Ascending aorta (tissue), 2 donors: ENCODE measurements around the gene ALOX12B. TPM values are rescaled to one million over a fixed set of nuclear protein-coding genes. Genes with fewer than 3 reads are reported as not detected.
A peak's percentile ranks its signal among the peaks of the same experiment; 100 is the strongest.

Experiments
- DNase-seq, 2 donors: peaks; one replicate each; pipeline ENCODE4 v3.0.0-alpha.2; 2019; ENCODE audit warnings: low spot score in 2 of 2
- H3K27ac ChIP-seq, 2 donors: fragments of 200-600 bp; sonication (generic); one replicate each; pipeline ENCODE4 v1.5.1; 2016 to 2017; ENCODE audit warnings: mild to moderate bottlenecking in 1 of 2
- H3K27me3 ChIP-seq: fragments of 200-600 bp; sonication (generic); one replicate; pipeline ENCODE4 v1.5.1; 2017
- H3K36me3 ChIP-seq, 2 donors: fragments of 200-600 bp; sonication (generic); one replicate each; pipeline ENCODE4 v1.5.1; 2016
- H3K4me1 ChIP-seq, 2 donors: fragments of 200-600 bp; sonication (generic); one replicate each; pipeline ENCODE4 v1.5.1; 2016 to 2017; ENCODE audit warnings: mild to moderate bottlenecking in 1 of 2
- H3K4me3 ChIP-seq, 2 donors: fragments of 200-600 bp; sonication (generic); one replicate each; pipeline ENCODE4 v1.5.1; 2016 to 2017; ENCODE audit warnings: mild to moderate bottlenecking in 1 of 2
- H3K9me3 ChIP-seq, 2 donors: fragments of 200-600 bp; sonication (generic); one replicate each; pipeline ENCODE4 v1.5.1; 2016
- CTCF ChIP-seq, 3 experiments: fragments of 200-600 bp in 2 of 3; fragments of 450-650 bp in 1 of 3; sonication (generic) in 2 of 3; IDR thresholded peaks; one replicate each; pipeline ENCODE4 v1.5.1; 2016 to 2019; ENCODE audit warnings: antibody characterized with exemption in 3 of 3, mild to moderate bottlenecking in 1 of 3, moderate library complexity in 1 of 3
- intact Hi-C: fragments of 100-400 bp; cut with DNase I; formaldehyde crosslinking; loops from one replicate; pipeline ENCODE4 v1.15.1; 2023
- total RNA-seq: library from RNA; depleted of rRNA; stranded (reverse); fragments of >200 nt; gene quantifications from one replicate; pipeline ENCODE4 v1.1.0, GENCODE V29; 2016

Gene ALOX12B
- total RNA-seq, 1 donor from 2014 or later = not detected

DNA sequence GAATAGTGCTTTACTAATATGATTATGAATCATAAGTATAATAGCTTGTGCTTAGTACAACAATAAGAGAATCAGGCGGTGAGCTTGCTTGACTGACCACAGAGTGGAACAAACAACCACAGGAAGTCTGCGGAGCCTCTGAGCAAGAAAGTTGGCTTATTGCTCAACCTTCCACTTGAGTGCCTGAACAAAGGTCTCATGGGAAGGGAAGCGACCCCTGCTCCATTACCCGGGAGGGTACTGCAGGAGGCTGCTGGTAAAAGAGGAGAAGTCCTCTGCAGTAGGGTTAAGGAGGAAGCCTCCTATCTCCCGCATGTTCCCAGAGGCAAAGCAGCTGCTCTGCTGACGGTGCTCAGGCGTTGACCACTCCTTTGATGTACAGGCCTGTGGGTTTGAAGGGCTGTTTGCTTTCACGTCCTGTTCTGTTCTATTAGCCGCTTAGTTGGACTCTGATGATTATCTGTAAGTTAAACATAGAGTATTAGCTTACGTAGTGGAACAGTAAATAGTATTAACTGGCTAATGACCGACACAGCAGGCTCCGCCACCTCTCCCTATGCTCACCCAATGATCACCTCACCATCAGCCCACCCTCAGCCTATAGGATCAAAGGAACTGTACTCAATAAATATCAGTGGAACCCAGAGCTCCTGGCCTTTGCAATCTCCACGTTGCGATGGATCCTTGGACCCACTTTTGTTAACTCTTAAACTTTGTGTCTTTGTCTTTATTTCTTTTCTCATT, 31.1 kb downstream of the ALOX12B start:
- Histone ChIP-seq H3K4me1 (no peaks in the 10 kb centered on the region), H3K36me3 (no peaks in the 10 kb centered on the region), H3K27me3 (peaks cover 4% of the 10 kb centered on the region), H3K9me3 (no peaks in the 10 kb centered on the region), H3K27ac (peak overlapping the region in 1 of 2 donors; percentile 15), H3K4me3 (no peak overlapping the region)
- intact Hi-C loops = loop anchor here (5.0 to 10.0 kb wide), 2 partner anchors 144 to 232 kb away; no protein-coding TSS in a partner anchor
- no peak for TF ChIP-seq CTCF (IDR thresholded peaks at IDR 0.05)
- DNase-seq = peak; percentile 48 to 78

DNA sequence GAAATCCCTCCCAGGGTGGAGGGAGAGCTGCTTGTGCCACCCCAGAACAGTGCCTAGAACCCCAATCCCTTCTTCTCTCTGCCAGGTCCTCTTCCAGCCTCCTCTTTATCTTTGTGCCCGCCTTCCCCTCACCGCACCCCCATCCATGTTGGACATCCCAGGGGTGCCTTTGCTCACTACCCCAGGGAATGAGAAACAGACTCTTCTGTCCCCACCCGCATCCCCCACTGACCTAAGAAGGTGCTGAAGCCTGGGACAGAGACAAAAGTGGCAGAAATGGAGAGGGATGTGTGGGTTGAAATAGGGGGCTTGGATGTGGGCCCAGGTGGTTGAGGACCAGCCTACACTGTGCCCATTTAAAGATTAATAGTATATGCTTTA, 31.7 kb downstream of the ALOX12B start:
- DNase-seq = no peak
- H3K27ac ChIP-seq = peak overlapping the region in 1 of 2 donors; percentile 15
- no peaks in the 10 kb centered on the region for H3K36me3 ChIP-seq
- H3K4me1 ChIP-seq = no peaks in the 10 kb centered on the region
- no peak for TF ChIP-seq CTCF (IDR thresholded peaks at IDR 0.05)
- H3K4me3 ChIP-seq = no peak overlapping the region
- no peaks in the 10 kb centered on the region for H3K9me3 ChIP-seq
- intact Hi-C loops = loop anchor here (5.0 to 10.0 kb wide), 2 partner anchors 144 to 231 kb away; no protein-coding TSS in a partner anchor
- H3K27me3 ChIP-seq = peaks cover 4% of the 10 kb centered on the region

GRCh38 chr17:8053600-8053999, 33.9 kb downstream of the ALOX12B start:
- Histone ChIP-seq H3K36me3 (no peaks in the 10 kb centered on the region), H3K9me3 (no peaks in the 10 kb centered on the region), H3K27ac (no peak overlapping the region), H3K4me3 (no peak overlapping the region), H3K27me3 (no peaks in the 10 kb centered on the region), H3K4me1 (no peaks in the 10 kb centered on the region)
- DNase-seq = no peak
- no peak for TF ChIP-seq CTCF (IDR thresholded peaks at IDR 0.05)
- intact Hi-C loops = loop anchor here (10.0 kb wide), 1 partner anchor 229 kb away; no protein-coding TSS in a partner anchor

GRCh38 chr17:8052256-8053252, 35.0 kb downstream of the ALOX12B start:
- DNase-seq = no peak
- TF ChIP-seq CTCF (IDR thresholded peaks at IDR 0.05) = no peak
- H3K27me3 ChIP-seq = no peaks in the 10 kb centered on the region
- H3K27ac ChIP-seq = no peak overlapping the region
- H3K4me3 ChIP-seq = no peak overlapping the region
- H3K36me3 ChIP-seq = no peaks in the 10 kb centered on the region
- no peaks in the 10 kb centered on the region for H3K9me3 ChIP-seq
- H3K4me1 ChIP-seq = no peaks in the 10 kb centered on the region
- intact Hi-C loops = loop anchor here (10.0 kb wide), 1 partner anchor 228 kb away; no protein-coding TSS in a partner anchor

DNA sequence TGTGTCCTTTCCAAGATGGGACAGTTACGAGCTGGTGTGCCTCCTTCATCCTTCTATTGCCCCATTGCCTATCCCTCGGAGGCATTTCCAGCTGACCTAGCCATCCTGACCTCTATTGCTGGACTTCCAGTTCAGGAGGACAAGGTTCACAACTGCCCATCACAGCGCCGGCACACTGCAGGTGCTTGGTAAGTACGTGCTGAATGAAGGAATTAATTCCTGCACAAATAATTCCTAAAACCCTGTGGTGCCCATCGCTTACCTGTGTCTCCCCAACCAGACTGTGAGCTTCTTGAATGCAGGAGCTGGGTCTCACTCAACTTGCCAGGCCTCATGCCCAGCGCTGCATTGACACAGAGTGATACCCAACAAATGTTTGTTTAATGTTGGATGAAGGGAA, 35.7 kb downstream of the ALOX12B start:
- TF ChIP-seq CTCF (IDR thresholded peaks at IDR 0.05) = no peak
- Histone ChIP-seq H3K4me3 (no peak overlapping the region), H3K36me3 (no peaks in the 10 kb centered on the region), H3K4me1 (no peaks in the 10 kb centered on the region), H3K9me3 (no peaks in the 10 kb centered on the region), H3K27ac (no peak overlapping the region), H3K27me3 (no peaks in the 10 kb centered on the region)
- intact Hi-C loops = loop anchor here (10.0 kb wide), 1 partner anchor 227 kb away; no protein-coding TSS in a partner anchor
- no peak for DNase-seq
